Ureter (tissue), 1 donor: ENCODE data around the gene DNASE1. TPM values are rescaled to one million over a fixed set of nuclear protein-coding genes. Genes with fewer than 3 reads are reported as not detected.
"Not testable (repeated sequence)": the region's sequence is repeated elsewhere in the genome, so short reads cannot be mapped to it uniquely, and the experiment has no call there.

Experiments used
- DNase-seq: peaks from one replicate; pipeline ENCODE4 v3.0.0-alpha.2; 2020; ENCODE audit warnings: low spot score
- total RNA-seq: library from RNA; stranded (reverse); gene quantifications from one replicate; pipeline ENCODE4 v1.2.4, GENCODE V29; 2023
- donor health status: DM: yes; HTN: yes; CAD: no.

The DNASE1 gene
- total RNA-seq, 1 donor from 2014 or later: 18.0 TPM

GRCh38 chr16:3641801-3642396, 12.6 kb upstream of the DNASE1 start:
- no peak for DNase-seq

- DNase-seq: peak; percentile 59
Measured at GRCh38 chr16:3642397-3643094, 11.9 kb upstream of the DNASE1 start.

- DNase-seq: no peak
Measured at GRCh38 chr16:3643095-3643730, 11.3 kb upstream of the DNASE1 start.

GRCh38 chr16:3645108-3645503, 9.4 kb upstream of the DNASE1 start:
- DNase-seq: peak; percentile 25

GRCh38 chr16:3645504-3646347, 8.8 kb upstream of the DNASE1 start:
- DNase-seq: peak; percentile 36

GRCh38 chr16:3646348-3646920, 8.1 kb upstream of the DNASE1 start:
- DNase-seq: peak; percentile 75

- DNase-seq: peak; percentile 24
Measured at GRCh38 chr16:3650631-3651265, 3.7 kb upstream of the DNASE1 start.

- no peak for DNase-seq
Measured at GRCh38 chr16:3651461-3652372, 2.8 kb upstream of the DNASE1 start.

- DNase-seq: no peak
Measured at GRCh38 chr16:3652373-3653195, 1.9 kb upstream of the DNASE1 start.

- no peak for DNase-seq
Measured at GRCh38 chr16:3655030-3655395, 522 bp downstream of the DNASE1 start.

GRCh38 chr16:3655396-3656159, 1.1 kb downstream of the DNASE1 start:
- DNase-seq: no peak

GRCh38 chr16:3656160-3656490, 1.6 kb downstream of the DNASE1 start:
- DNase-seq: not testable (repeated sequence)

GRCh38 chr16:3656491-3657468, 2.3 kb downstream of the DNASE1 start:
- DNase-seq: no peak

- no peak for DNase-seq
Measured at GRCh38 chr16:3659251-3659650, 4.8 kb downstream of the DNASE1 start.

- DNase-seq: no peak
Measured at GRCh38 chr16:3661311-3661710, 6.8 kb downstream of the DNASE1 start.

- no peak for DNase-seq
Measured at GRCh38 chr16:3661922-3662321, 7.4 kb downstream of the DNASE1 start.

- no peak for DNase-seq
Measured at GRCh38 chr16:3662601-3663000, 8.1 kb downstream of the DNASE1 start.
